Dermis blood vessel endothelial cell (primary cell): ENCODE measurements around the gene SLC35F5. TPM values are rescaled to one million over a fixed set of nuclear protein-coding genes. Genes with fewer than 3 reads are reported as not detected.
"Not testable (repeated sequence)": the region's sequence is repeated elsewhere in the genome, so short reads cannot be mapped to it uniquely, and the experiment has no call there.

Experiments
- DNase-seq: peaks from one replicate; pipeline ENCODE4 v3.0.0; 2010
- total RNA-seq: library from RNA; depleted of rRNA; stranded (reverse); fragments of >200 nt; gene quantifications from 2 replicates; pipeline ENCODE4 v1.2.3, GENCODE V29; 2014

SLC35F5 gene
- total RNA-seq, 1 donor from 2014 or later = 134 TPM

GRCh38 chr2:113755835-113756354 lies 547 bp downstream of the SLC35F5 start:
- peak; percentile 45 for DNase-seq

GRCh38 chr2:113755035-113755834 lies 1.2 kb downstream of the SLC35F5 start:
- DNase-seq = peak; percentile 44

DNA sequence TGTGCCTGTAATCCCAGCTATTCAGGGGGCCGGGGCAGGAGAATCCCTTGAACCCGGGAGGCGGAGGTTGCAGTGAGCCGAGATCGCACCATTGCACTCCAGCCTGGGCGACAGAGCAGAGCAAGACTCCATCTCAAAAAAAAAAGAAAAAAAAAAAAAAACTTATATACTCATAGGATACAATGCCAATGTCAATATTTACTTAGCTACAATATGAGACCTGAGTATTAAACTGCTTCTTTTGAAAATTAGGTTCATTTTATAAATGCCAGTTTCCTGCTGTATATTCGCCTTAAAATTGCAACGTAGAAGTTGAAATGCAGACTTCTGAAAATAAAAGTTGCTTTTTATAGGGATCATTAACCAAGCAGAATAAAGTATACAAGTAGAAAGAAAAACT lies 2.3 kb downstream of the SLC35F5 start:
- no peak for DNase-seq

DNA sequence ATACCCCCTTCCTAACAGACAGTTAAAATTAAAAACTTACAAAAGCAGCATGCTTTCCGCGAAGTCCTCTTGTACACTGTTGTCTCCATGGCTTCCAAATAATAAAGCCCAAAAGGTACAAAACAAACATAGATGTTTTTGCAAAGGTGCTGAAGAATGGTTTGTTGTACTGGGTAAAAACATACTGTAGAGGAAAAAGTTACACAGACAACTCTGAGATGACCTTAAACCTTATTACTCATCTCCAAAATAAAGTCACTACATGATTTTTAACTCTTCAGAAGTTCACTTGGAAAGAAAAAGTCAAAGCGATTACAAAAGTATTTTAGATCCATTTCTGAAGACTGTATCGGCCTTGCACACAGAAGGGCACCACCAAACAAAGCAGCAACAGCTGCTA lies 6.1 kb downstream of the SLC35F5 start:
- no peak for DNase-seq

DNA sequence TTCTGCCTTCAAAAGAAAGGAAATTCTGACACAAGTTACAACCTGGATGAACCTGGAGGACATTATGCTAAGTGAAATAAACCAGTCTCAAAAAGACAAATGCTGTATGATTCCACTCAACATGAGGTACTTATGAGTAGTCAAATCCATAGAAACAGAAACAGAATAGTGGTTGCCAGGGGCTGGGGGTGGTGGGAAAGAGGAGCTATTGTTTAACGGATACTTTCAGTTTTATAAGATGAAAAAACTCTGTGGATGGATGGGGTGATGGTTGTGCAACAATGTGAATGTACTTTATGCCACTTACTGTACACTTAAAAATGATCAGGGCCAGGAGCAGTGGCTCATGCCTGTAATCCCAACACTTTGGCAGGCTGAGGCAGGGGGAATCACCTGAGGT lies 15.4 kb downstream of the SLC35F5 start:
- DNase-seq = no peak

DNA sequence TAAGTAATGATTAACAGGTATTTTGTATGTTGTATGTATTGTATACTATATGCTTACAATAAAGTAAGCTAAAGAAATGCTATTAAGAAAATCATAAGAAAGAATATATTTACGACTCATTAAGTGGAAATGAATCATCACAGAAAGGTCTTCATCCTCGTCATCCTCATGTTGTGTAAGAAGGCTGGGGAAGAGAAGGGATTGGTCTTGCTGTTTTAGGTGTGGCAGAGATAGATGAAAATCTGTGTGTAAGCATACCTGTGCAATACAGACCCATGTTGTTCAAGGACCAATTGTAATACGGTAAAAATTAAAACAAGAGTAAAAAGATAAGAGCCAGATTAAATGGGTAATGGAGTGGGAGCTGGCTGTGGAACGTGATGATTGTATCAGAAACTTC lies 16.6 kb downstream of the SLC35F5 start:
- DNase-seq = no peak

DNA sequence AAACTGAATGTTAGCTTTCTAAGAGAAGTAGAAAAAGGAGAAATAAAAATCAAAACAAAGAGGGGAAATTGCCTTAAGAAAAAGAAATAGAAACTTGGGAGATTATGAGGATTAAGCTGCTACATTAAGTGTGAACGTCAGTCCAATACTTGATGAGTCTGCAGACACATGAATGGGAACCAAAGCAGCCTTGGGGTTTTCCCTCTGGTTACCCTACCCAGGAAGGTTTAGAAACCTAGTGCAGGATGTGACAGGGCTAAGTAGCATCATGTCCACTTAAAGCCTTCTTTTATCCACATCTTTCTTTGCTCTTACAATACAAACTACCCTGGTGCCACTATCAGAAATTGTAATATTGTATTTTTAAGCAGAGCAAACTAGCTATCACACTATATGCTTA lies 22.3 kb downstream of the SLC35F5 start:
- no peak for DNase-seq

DNA sequence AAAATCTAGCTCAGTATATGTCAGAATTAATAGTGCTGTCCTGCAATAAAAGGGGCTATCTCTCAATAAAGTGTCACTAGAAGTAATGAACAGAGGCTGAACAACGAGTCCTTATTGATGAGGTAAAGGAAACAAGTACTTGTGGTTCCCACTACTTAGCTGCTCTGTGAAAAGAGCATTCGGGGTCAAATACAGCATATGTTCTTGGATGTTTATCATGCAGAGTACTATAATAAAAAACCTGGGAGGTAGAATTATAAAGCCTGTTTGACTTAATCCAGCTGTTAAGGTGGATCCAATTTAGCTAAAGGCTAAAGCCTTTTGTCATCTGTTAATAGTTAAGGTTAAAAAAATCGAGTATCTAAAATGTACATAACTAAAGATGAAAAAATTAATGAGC lies 32.4 kb downstream of the SLC35F5 start:
- no peak for DNase-seq

DNA sequence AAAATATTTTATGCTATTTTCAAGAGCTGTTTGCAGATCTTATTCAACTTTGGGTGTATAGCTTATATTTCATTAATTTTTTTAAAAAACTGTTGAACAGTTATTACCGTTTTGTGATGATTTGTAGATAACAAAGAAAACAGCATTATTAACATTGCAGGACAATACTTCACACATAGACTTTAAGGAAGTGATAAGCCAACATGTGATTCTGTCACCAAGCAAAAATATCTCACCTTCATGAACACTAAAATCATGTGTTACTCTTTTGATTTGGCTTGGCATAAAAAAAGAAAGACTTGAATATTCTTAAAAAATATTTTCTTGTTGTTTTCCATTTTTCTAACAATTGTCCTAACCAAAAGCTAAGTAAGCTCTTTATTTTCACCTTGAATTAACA lies 33.0 kb downstream of the SLC35F5 start:
- no peak for DNase-seq

DNA sequence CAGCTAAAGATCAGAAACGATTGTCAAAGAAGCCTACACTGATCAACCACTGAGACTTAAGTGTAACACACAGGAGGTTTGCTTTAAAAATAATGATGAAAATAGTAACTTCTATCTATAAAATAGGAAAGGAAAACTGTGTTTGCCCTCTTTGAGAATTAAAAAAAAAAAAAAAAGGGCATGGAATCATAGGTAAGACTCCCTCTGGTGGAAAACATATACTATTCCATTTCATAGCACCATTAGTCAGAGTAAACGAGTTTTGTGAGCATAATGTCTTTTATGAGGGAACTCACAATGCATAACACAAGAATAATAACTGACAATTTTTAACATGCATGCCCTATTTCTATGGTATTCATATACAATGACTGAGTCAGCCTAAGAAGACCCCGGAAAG lies 36.3 kb downstream of the SLC35F5 start:
- peak; percentile 34 for DNase-seq

DNA sequence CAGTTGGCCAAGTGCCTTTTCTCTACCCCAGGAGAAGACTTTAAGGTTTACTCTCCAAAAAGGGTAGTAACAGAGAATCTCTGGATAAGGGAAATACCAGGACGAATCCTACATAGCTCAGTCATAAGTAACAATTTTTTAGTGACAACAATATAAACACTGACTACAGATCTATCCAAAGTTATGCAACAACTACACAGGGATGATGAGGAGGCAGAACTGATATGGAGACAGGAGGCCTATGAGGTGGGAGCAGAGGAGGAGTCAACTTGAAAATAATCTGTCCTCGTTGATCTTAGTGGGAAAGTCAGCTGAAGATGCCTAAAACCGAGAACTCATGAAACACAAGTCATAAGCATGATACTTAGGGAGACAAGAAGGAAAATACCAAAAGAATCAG lies 40.2 kb downstream of the SLC35F5 start:
- no peak for DNase-seq

- no peak for DNase-seq
Measured at GRCh38 chr2:113712941-113713340, 43.5 kb downstream of the SLC35F5 start.

DNA sequence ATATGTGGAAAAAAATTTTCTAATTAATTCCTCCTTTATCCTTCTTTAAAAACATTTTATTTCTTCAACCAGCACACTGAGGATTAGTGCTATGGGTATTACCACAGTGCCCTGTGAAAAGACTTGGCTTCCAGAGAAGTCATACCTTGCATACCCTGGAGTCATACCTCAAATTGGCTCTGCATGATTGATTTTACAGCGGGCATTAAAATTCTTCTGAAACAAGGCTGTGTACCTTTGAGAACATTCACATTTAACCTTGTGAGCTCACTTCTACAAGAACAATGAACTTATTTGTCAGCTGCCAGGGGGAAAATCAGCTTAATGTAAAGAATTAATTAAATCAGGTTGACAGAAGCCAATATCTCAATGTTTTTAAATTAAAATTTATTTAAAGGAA lies 44.6 kb downstream of the SLC35F5 start:
- no peak for DNase-seq

DNA sequence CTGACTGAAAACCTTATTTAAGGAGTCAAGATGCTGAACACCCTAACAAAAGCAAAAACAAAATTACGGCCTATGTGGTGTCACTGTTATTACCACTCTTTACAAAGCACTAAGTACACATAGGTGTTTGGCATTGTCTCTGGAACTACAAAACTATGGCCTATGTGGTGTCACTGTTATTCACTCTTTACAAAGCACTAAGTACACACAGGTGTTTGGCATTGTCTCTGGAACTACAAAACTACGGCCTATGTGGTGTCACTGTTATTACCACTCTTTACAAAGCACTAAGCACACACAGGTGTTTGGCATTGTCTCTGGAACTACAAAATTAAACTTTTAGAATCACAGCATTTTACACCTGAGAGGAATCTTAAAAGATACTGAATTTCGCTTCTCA lies 47.4 kb downstream of the SLC35F5 start:
- DNase-seq = no peak

DNA sequence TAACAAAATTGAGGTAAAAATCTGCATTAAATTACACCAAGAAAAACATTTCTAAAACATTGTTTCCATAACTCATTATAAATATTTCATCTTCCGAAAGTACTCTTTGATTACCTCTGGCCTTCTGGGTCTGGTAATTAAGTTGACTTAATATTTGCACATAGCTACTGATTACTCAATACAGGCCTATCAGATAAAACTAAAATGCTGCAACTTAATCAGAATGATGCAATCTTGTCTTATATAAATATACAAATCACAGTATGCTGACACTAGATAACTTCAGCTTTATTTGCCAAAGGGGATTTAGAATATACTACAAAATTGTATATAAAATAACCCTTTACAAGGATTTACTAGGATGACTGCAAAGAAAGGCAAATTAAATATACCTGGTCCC lies 49.3 kb downstream of the SLC35F5 start:
- no peak for DNase-seq

DNA sequence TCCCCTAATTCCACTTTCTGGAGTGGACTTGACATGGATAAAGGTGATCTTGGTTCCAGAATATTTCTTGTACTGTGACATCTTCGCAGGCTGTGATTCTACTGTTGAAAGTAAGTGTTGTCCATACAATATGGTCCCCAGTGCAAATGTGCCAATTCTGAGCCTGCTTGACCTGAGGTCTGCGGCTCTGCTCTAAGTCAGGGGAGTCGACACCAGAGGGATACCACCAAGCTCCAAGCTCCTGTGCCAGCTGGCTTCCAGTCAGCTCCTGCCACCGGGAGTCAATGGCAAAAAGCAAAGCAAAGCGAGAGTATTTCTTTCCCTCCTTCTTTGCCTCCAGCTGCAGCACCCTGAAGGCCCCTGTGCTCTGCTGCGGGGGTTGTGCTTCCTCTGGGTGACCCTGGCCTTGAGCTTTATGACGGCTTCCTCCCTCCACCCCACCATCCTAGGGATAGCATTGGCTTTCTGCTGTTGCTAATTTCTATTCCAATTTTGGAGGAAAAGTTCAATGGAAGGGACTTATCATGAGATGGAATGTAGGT lies 50.4 kb downstream of the SLC35F5 start:
- DNase-seq = no peak

DNA sequence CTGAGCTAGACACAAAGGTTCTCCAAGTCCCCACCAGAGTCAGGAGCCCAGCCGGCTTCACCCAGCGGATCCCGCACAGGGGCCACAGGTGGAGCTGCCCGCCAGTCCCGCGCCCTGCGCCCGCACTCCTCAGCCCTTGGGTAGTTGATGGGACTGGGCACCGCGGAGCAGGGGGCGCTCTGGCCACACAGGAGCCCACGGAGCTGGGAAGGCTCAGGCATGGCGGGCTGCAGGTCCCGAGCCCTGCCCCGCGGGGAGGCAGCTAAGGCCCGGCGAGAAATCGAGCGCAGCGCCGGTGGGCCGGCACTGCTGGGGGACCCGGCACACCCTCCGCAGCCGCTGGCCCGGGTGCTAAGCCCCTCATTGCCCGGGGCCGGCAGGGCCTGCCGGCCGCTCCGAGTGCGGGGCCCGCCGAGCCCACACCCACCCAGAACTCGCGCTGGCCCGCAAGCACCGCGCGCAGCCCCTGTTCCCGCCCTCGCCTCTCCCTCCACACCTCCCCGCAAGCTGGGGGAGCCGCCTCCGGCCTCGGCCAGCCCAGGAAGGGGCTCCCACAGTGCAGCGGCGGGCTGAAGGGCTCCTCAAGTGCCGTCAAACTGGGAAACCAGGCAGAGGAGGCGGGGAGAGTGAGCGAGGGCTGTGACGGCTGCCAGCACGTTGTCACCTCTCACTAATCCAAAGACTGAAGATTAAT lies 52.0 kb downstream of the SLC35F5 start:
- not testable (repeated sequence) for DNase-seq

DNA sequence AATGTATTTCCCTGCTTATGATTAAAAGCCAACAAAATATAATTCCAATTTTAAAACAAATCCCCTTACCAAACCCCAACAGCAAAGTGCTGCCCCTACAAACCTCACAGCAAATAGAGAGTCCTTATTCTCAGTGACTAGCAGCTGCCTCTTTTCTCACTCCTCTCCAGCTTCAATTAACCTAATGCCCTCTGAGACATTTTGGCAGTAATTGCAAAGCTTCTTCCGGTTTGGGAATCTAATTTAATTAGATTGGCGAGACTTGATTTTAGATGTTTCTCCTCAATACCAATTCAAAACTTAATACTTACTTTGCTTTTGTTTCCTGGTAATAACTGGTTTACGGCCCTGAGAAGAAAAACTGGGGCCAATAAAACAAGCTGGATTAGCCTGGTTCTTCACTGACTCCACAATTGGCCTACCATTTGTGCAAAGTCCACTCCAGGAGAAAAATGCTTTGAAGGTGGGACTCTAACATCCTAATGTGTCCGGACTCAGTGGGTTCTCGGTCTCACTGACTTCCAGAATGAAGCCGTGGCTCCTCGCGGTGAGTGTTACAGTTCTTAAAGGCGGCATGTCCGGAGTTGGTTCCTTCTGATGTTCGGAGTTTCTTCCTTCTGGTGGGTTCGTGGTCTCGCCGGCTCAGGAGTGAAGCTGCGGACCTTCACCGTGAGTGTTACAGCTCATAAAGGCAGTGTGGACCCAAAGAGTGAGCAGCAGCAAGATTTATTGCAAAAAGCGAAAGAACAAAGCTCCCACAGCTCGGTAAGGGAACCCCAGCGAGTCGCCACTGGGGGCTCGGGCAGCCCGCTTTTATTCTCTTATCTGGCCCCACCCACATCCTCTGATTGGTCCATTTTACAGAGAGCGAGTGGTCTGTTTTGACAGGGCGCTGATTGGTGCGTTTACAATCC lies 52.8 kb downstream of the SLC35F5 start:
- DNase-seq = no peak

GRCh38 chr2:113700186-113700841 lies 56.1 kb downstream of the SLC35F5 start:
- DNase-seq = peak; percentile 34

- no peak for DNase-seq
Measured at GRCh38 chr2:113698892-113699447, 57.5 kb downstream of the SLC35F5 start.

DNA sequence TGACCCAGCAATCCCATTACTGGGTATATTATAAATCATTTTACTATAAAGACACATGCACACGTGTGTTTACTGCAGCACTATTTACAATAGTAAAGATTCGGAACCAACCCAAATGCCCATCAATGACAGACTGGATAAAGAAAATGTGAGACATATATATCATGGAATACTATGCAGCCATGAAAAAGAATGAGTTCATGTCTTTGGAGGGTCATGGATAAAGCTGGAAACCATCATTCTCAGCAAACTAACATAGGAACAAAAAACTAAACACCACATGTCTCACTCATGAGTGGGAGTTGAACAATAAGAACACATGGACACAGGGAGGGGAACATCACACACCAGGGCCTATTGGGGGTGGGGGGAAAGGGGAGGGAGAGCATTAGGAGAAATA lies 58.2 kb downstream of the SLC35F5 start:
- DNase-seq = not testable (repeated sequence)

GRCh38 chr2:113697516-113697915 lies 58.9 kb downstream of the SLC35F5 start:
- DNase-seq = no peak
